GM23248 (cell line): ENCODE results near the gene DCDC1.

Experiments used
- EZH2 ChIP-seq: fragments of 200-600 bp; sonication (generic); IDR thresholded peaks from 2 replicates; pipeline ENCODE4 v1.6.1; 2018; ENCODE audit warnings: antibody characterized with exemption, mild to moderate bottlenecking; ENCODE audit not compliant: insufficient read depth, poor library complexity, severe bottlenecking
- EZH2phosphoT487 ChIP-seq: fragments of 200-600 bp; sonication (generic); IDR thresholded peaks from 2 replicates; pipeline ENCODE4 v1.6.1; 2018; ENCODE audit warnings: antibody characterized with exemption, moderate library complexity, mild to moderate bottlenecking, low read depth; ENCODE audit not compliant: insufficient read depth

DNA sequence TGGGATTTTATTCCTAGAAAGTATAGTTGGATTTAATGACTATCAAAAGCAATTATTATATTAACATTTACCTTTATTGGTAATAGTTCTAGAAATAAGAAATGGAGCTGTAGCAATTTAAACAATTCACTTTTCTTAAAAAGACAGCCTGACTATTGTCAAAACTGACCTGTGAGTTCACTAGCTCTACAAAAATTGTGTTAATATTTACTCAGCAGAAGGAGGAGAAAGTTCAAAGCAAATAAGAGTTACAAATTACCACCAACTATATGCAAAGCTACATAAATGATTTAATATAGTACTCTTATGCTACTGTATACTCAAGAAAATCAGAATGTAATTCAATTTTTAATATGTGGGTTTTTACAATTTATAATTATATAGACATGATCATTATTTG lies 310.0 kb downstream of the DCDC1 start:
- TF ChIP-seq EZH2phosphoT487 (no peak), EZH2 (no peak)
